Prostate gland (tissue), 2 donors: Measurements from ENCODE around the gene HSPA6. TPM values are rescaled to one million over a fixed set of nuclear protein-coding genes. Genes with fewer than 3 reads are reported as not detected.
"Not testable (repeated sequence)": the region's sequence is repeated elsewhere in the genome, so short reads cannot be mapped to it uniquely, and the experiment has no call there.

Experiments
- DNase-seq: peaks from one replicate; pipeline ENCODE4 v3.0.0-alpha.2; 2019; ENCODE audit warnings: low spot score
- H3K27ac ChIP-seq, 2 donors: fragments of 200-600 bp; sonication (generic); 2 replicates each; pipeline ENCODE4 v1.5.1; 2017 to 2019
- H3K27me3 ChIP-seq: fragments of 200-600 bp; sonication (generic); replicated peaks from 2 replicates; pipeline ENCODE4 v1.5.1; 2019; ENCODE audit not compliant: insufficient read depth
- H3K36me3 ChIP-seq, 2 donors: fragments of 200-600 bp; sonication (generic); 1 replicate in 1 of 2; 2 replicates in 1 of 2; pipeline versions ENCODE4 v1.5.1 to v1.8.1; 2017 to 2019
- H3K4me1 ChIP-seq: fragments of 200-600 bp; sonication (generic); replicated peaks from 2 replicates; pipeline ENCODE4 v1.5.1; 2019
- H3K4me3 ChIP-seq, 2 donors: fragments of 200-600 bp; sonication (generic); 2 replicates each; pipeline ENCODE4 v1.5.1; 2017 to 2019
- H3K9me3 ChIP-seq: fragments of 200-600 bp; sonication (generic); 2 replicates; pipeline ENCODE4 v1.5.1; 2017
- WGBS: methylation state at CpG from one replicate; pipeline ENCODE4 v1.1.5; 2018; 5-methylcytosine and 5-hydroxymethylcytosine counted together
- intact Hi-C: fragments of 100-400 bp; cut with DNase I; formaldehyde crosslinking; loops from one replicate; pipeline ENCODE4 v1.14.2; 2022
- total RNA-seq, 2 donors: library from RNA; depleted of rRNA; stranded (reverse); fragments of >200 nt; gene quantifications; one replicate each; pipeline ENCODE4 v1.1.0, GENCODE V29; 2016

HSPA6 gene
- total RNA-seq, 2 donors from 2014 or later: 0.64 to 4.9 TPM

- H3K27me3 ChIP-seq, H3K36me3 ChIP-seq, H3K4me3 ChIP-seq, H3K9me3 ChIP-seq, intact Hi-C loops, H3K4me1 ChIP-seq, DNase-seq, H3K27ac ChIP-seq: not testable (repeated sequence)
- 75% methylated on average over 3 of the region's 3 CpGs for WGBS
Measured at GRCh38 chr1:161556143-161556542, 31.8 kb downstream of the HSPA6 start.

GRCh38 chr1:161556990-161557389 is 32.6 kb downstream of the HSPA6 start:
- whole genome bisulfite sequencing: 85% methylated on average over 2 of the region's 2 CpGs

GRCh38 chr1:161557506-161558450 is 33.4 kb downstream of the HSPA6 start:
- H3K9me3 ChIP-seq, H3K27me3 ChIP-seq, H3K36me3 ChIP-seq, DNase-seq, H3K4me3 ChIP-seq, H3K27ac ChIP-seq, intact Hi-C loops, H3K4me1 ChIP-seq: not testable (repeated sequence)
- WGBS: 63% methylated on average over 5 of the region's 6 CpGs

More at GRCh38 chr1:161556990-161557389, 32.6 kb downstream of the HSPA6 start:
- H3K9me3 ChIP-seq, H3K4me1 ChIP-seq, H3K36me3 ChIP-seq, DNase-seq, H3K4me3 ChIP-seq, H3K27me3 ChIP-seq, intact Hi-C loops, H3K27ac ChIP-seq: not testable (repeated sequence)

GRCh38 chr1:161560960-161561715 is 36.8 kb downstream of the HSPA6 start:
- H3K27ac ChIP-seq, H3K9me3 ChIP-seq, DNase-seq, H3K27me3 ChIP-seq, H3K36me3 ChIP-seq, intact Hi-C loops, H3K4me3 ChIP-seq, H3K4me1 ChIP-seq: not testable (repeated sequence)
- 56% methylated on average over 4 of the region's 4 CpGs for WGBS

DNA sequence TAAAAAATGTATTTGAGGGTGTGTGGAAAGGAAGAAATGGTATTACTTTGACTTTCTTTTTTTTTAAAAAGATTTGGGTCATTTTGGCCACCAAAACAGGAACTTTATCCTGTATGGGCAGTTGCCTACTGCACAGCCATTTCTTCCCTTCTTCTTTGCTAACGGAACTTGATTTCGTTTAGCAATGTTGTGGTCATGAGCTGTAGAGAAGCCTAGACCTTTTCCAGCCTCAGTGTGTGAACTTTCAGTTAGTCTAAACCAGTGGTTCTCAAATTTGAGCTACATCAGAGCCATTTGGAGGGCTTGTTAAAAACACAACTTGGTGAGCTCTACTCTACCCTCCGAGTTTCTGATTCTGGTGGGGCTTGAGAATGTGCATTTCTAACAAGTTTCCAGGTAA is 38.1 kb downstream of the HSPA6 start:
- DNase-seq, H3K9me3 ChIP-seq, H3K4me1 ChIP-seq, H3K4me3 ChIP-seq, H3K27ac ChIP-seq, H3K36me3 ChIP-seq, H3K27me3 ChIP-seq, intact Hi-C loops: not testable (repeated sequence)
- 83% methylated on average over 3 of the region's 3 CpGs for WGBS

GRCh38 chr1:161563522-161563921 is 39.2 kb downstream of the HSPA6 start:
- H3K36me3 ChIP-seq, DNase-seq, intact Hi-C loops: not testable (repeated sequence)

GRCh38 chr1:161566602-161566960 is 42.2 kb downstream of the HSPA6 start:
- intact Hi-C loops, H3K4me1 ChIP-seq, H3K9me3 ChIP-seq, H3K27ac ChIP-seq, H3K27me3 ChIP-seq, H3K36me3 ChIP-seq, H3K4me3 ChIP-seq, DNase-seq: not testable (repeated sequence)
- 65% methylated on average over 2 of the region's 3 CpGs for WGBS

More at GRCh38 chr1:161563522-161563921, 39.2 kb downstream of the HSPA6 start:
- H3K27ac ChIP-seq, H3K27me3 ChIP-seq, H3K9me3 ChIP-seq, H3K4me3 ChIP-seq, H3K4me1 ChIP-seq: not testable (repeated sequence)
- WGBS: 69% methylated on average over 1 of the region's 1 CpG

GRCh38 chr1:161571703-161572102 is 47.4 kb downstream of the HSPA6 start:
- intact Hi-C loops: not testable (repeated sequence)
- WGBS: 60% methylated on average over 3 of the region's 8 CpGs

More at GRCh38 chr1:161571703-161572102, 47.4 kb downstream of the HSPA6 start:
- not testable (repeated sequence) for H3K4me1 ChIP-seq, DNase-seq, H3K4me3 ChIP-seq, H3K27ac ChIP-seq, H3K9me3 ChIP-seq, H3K27me3 ChIP-seq, H3K36me3 ChIP-seq

Other genes with a start within 250 kb of the HSPA6 start
- gene MPZ, start 214.6 kb upstream of the HSPA6 start, total RNA-seq: 1 to 10 TPM; 2.2 to 7.3 TPM
- 100 to 1,000 TPM in 1 of 2 donors, 10 to 100 TPM in 1; 59.0 to 107 TPM for gene SDHC, start 210.2 kb upstream of the HSPA6 start, total RNA-seq
- not detected for gene CFAP126, start 156.7 kb upstream of the HSPA6 start, total RNA-seq
- gene FCGR2A, start 19.1 kb upstream of the HSPA6 start, total RNA-seq: 10 to 100 TPM in 1 of 2 donors, 1 to 10 TPM in 1; 8.5 to 21.2 TPM
- 1 to 10 TPM; 6.9 to 7.4 TPM for gene FCGR3A, start 25.3 kb downstream of the HSPA6 start, total RNA-seq
- 1 to 10 TPM in 1 of 2 donors, not detected in 1; 2.1 TPM for gene FCGR3B, start 106.6 kb downstream of the HSPA6 start, total RNA-seq
- 1 to 10 TPM; 1.9 to 5.7 TPM for gene FCGR2B, start 138.6 kb downstream of the HSPA6 start, total RNA-seq
- gene FCRLA, start 182.7 kb downstream of the HSPA6 start, total RNA-seq: not detected
- gene FCRLB, start 197.0 kb downstream of the HSPA6 start, total RNA-seq: 1 to 10 TPM in 1 of 2 donors, under 1 TPM in 1; 0.36 to 2.3 TPM
- 10 to 100 TPM; 34.4 to 35.6 TPM for gene DUSP12, start 225.2 kb downstream of the HSPA6 start, total RNA-seq
- 10 to 100 TPM; 34.6 to 38.9 TPM for gene ATF6, start 241.8 kb downstream of the HSPA6 start, total RNA-seq